NCI-H2107 treated with DMSO at 0.1 percent for 48 hours (cell line): Measurements from ENCODE around the gene TMEM123.
A peak's percentile ranks its signal among the peaks of the same experiment; 100 is the strongest.

ENCODE experiments used
- DNase-seq: peaks from one replicate; lab custom pipeline; 2025; ENCODE audit not compliant: unreplicated experiment; lab: John Stamatoyannopoulos, UW

TMEM123 gene

DNA sequence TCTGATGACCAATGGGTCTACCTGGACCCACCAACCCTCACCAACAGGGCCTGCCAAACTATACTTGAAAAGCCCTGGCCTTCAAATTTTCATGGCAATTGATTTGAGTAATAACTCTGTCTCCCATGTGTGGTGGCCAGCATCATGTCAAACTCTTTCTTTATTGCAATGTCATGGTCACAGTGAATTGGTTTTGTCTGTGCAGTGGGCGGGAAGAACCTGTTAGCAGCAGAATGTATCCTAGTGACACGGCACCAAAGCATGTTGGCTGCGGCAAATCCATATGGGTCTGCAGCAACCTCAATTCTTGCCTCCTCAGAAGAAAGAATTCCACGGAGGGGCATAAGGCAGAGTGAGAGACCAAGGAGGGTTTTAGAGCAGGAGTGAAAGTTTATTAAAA is 19.6 kb upstream of the TMEM123 start:
- no peak for DNase-seq

GRCh38 chr11:102471474-102471873 is 18.9 kb upstream of the TMEM123 start:
- DNase-seq, result no peak

DNA sequence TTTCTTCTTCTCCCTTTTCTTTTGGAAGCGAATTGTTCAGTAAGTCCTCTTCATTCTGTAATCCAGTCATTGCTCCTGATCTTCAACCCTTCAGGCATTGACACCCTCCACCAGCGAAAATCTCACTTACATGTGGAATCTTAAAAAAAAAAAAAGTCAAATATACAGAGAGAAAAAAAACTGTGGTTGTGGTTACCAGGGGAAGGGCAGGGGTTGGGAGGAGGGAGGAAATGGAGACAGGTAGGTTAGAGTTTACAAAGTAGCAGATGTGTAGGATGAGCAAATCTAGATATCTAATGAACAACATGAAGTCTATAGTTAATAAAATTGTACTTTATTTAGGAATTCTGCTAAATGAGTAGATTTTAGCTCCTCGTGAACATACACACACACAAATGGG is 17.7 kb upstream of the TMEM123 start:
- no peak for DNase-seq

- no peak for DNase-seq
These were observed 16.7 kb upstream of the TMEM123 start for GRCh38 chr11:102469196-102469821.

GRCh38 chr11:102468616-102469195 is 16.1 kb upstream of the TMEM123 start:
- DNase-seq, result no peak

GRCh38 chr11:102467853-102468580 is 15.5 kb upstream of the TMEM123 start:
- no peak for DNase-seq

GRCh38 chr11:102467080-102467708 is 14.6 kb upstream of the TMEM123 start:
- DNase-seq, result no peak

- DNase-seq, result no peak
These were observed 13.1 kb upstream of the TMEM123 start for GRCh38 chr11:102465696-102466095.

GRCh38 chr11:102464859-102465500 is 12.4 kb upstream of the TMEM123 start:
- DNase-seq, result no peak

- no peak for DNase-seq
These were observed 11.5 kb upstream of the TMEM123 start for GRCh38 chr11:102464037-102464436.

DNA sequence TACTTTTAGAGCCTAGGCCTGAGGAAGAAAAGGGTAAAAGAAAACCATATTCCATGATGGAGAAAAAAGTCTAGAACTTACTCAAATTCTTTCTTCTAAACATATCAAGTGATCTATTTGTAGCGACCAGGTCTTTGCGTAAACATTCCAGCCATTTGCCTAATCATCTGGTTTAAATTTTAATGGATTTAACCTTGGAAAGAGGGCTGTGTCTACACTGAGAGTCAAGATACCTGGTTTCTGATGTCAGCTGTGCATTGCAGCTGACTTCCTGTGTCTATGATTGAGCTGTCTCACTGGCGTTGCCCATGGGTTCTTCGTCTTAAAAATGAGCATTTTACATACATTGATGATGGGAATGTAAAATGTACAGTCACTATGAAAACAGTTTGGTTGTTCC is 10.0 kb upstream of the TMEM123 start:
- no peak for DNase-seq

- no peak for DNase-seq
These were observed 6.8 kb upstream of the TMEM123 start for GRCh38 chr11:102459393-102459792.

- no peak for DNase-seq
These were observed 6.0 kb upstream of the TMEM123 start for GRCh38 chr11:102458548-102458947.

GRCh38 chr11:102457865-102458264 is 5.3 kb upstream of the TMEM123 start:
- no peak for DNase-seq

DNA sequence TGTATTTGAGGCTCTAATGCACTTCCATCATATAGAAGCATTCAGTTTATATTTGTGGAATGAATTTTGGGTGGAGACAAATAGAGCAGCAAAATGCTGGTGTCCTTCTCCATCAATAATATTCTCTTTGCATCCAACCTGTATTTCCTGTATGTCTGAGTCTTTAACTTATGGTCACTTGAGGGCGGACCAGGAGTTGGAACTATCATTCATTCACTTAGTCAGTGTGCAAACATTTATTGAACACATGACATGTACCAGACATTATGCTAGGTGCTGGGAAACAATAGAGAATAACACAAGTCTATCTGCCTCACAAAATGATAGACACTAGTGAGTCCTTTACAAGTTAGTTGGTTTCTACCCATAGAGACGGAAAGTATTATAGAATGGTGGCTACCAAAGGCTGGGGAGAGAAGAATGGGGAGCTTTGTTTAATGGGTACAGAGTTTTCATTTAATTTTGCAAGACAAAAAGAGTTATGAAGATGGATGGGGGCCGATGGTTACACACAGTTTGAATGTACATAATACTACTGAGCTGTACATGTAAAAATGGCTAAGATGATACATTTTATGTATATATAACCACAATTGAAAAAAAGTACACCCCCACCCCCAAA is 4.6 kb upstream of the TMEM123 start:
- no peak for DNase-seq

- peak; percentile 14 for DNase-seq
These were observed 3.8 kb upstream of the TMEM123 start for GRCh38 chr11:102456381-102456780.

DNA sequence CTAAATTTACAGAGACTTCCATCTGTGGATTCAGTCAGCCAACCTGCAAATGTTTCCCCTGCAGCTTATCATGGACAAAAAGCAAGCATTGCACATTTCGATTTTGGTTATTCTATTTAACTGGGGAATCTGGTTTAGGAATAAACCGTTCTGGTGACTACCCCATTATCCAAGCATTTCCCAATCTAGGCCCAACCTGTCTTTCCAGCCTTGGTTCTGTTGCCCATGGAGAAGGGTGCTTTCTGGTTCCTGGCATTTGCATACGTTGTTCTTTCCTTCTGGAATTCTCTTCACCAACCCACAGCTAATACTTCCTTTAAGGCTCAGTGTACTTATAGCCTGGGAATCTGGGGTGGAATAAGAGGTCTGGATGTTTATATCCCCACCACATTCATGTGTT is 1.4 kb upstream of the TMEM123 start:
- no peak for DNase-seq

GRCh38 chr11:102453302-102453695 is 734 bp upstream of the TMEM123 start:
- peak; percentile 19 for DNase-seq

DNA sequence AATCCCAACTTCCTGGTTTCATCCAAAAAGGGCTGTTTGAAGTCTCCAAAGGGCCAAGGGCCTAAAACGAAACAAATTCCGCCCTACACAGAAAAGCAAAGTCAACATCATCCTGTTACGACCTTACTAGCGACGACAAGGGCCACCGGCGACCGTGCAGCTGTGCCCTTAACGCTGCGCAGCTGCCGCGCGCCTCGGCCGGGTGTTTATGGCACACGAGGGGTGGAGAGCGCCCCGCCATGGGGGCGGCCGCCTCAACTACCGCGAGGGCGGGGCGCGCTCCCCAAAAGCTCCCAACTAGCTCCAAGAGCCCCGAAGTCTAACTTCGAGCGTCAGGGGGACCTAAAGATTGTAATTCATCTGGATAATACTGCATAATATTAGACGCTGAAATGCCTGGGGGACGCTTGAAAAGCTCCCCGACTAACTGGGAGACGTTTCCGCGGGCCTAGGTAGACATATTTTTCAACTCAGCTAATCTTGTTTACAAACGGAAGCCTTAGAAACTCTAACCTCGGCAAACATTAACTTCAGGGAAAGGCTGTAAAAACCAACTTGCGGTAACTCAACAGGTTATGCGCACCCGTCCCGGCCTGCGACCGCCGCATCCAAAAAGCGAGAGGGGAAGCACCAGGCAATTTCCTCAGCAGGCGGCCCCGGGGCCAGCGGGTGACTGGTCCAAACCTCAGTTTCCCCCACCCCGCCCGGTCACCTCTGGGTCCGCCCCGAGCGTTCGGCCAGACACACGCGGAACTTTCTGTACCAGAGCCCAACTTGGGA is 694 bp downstream of the TMEM123 start:
- DNase-seq, result peak; percentile 42

DNA sequence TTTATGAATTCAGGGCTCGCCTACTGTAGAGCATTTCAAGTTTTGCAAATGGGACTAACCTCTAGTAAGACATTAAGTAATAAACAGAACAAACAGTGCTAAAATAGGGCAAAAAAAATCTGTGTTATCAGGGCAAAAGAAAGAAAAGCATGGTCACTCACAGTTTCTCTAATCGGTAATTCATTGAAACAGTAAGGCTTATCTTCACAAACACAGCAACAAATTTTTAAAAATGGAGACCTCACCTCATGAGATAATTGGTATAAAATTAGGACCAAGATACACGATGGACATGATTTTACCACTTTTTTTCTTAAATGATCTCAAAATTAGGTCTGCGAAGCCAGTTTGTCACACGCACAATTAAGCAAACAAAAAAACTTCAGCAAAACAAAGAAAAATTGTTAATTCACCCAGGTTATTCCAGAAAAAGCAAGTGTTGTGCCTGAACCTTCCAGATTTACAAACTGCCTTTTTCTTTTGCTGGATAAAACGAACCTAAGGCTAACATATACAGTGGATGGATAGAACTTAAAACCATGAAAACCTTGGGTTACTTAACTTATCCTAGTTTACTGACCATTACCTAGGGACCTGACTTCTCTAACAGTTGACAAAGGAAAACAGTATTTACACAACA is 1.4 kb downstream of the TMEM123 start:
- DNase-seq, result no peak
